GM18858 (cell line): Measurements from ENCODE around the gene CLOCK.

Experiments used
- ATAC-seq: cut with Tn5 transposase; IDR thresholded peaks from one replicate; pipeline ENCODE4 v1.9.1; 2021; ENCODE audit not compliant: unreplicated experiment

Gene CLOCK

DNA sequence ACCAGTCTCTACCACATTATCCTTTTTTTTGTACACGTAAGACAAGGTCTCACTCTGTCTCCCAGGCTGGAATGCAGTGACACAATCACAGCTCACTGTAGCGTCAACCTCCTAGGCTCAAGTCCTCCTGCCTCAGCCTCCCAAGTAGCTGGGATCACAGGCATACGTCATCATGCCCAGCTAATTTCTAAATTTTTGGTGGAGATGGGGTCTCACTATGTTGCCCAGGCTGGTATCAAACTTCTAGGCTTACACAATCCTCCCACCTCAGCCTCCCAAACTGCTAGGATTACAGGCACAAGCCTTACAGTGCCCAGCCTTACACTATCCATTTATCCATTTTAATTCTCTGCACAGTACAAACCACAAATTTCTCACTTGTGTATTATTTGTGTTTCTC is 58.0 kb downstream of the CLOCK start:
- ATAC-seq: no peak

DNA sequence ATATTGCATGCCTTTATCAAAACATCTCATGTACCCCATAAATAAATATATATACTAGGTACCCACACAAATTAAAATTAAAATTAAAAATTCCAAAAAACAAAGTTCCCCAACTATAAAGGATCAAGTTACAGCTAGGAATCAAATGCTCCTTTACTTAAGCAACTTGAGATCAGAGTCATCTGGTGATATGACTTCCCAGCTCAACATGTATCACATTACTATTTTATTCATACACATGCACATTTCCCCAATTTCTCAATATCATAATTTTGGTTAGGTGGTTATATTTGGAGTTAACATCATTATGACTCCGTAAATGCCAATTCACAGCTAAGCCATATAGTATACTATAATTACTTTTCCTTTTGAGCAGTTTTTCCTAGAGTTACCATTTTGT is 60.9 kb downstream of the CLOCK start:
- no peak for ATAC-seq

DNA sequence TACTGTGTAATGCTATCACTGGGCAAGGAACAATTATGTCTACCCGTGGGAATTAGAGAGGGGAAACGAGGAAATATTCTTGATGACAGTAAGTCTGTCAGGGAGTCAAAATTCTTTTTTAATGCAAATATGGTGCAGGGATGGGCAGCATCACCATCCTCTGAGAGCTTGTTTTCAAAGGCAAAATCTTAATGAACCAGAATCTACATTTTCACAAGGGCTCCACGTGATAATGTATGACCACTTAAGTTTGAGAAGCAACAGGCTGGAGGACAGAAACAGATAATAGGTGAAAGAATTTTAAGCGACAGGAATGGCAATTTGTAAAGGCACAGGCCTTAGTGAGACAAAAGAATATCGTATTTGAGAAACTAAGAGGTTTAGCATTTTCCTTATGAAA is 63.4 kb downstream of the CLOCK start:
- no peak for ATAC-seq

DNA sequence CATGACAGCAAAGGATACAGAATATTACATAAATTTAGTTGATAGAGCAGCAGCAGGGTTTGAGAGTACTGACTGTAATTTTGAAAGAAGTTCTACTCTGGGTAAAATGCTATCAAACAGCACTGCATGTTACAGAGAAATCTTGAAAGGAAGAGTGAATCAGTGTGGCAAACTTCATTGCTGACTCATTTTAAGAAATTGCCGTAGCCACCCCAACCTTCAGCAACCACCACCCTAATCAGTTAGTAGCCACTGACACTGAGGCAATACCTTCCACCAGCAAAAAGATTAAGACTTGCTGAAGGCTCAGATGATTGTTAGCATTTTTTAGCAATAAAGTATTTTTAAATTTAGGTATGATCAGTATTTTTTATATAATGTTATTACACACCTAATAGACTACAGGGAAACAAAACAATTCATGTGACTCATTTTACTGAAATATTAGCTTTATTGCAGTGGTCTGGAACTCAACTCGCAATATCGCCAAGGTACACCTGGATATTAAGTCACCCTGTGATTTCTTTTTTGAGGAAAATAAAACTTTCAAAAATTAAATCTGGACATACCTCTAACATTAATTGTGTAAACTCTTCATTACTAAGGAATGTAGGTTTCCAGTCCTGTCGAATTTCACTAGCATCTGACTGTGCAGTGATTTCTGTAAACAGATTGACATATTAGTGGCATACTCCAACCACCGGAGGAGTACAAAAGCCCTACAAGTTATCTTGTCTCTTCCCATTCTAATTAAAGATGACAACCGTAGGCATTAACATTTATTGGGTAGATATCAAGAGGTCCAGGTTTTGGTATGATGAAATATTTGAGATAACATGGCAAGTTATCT is 71.1 kb downstream of the CLOCK start:
- no peak for ATAC-seq

DNA sequence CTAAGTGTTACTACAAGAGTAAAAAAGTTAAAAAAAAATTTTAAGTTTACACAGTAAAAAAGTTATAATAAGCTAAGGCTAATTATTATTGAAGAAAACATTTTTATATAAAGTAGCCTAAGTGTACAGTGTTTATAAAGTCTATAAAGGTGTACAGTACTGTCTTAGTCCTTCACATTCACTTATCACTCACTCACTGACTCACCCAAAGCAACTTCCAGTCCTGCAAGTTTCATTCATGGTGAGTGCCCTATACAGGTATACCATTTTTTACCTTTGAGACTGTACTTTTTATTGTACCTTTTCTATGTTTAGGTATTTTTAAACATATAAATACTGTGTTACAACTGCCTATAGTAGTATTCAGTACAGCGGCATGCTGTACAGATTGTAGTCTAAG is 76.7 kb downstream of the CLOCK start:
- no peak for ATAC-seq

DNA sequence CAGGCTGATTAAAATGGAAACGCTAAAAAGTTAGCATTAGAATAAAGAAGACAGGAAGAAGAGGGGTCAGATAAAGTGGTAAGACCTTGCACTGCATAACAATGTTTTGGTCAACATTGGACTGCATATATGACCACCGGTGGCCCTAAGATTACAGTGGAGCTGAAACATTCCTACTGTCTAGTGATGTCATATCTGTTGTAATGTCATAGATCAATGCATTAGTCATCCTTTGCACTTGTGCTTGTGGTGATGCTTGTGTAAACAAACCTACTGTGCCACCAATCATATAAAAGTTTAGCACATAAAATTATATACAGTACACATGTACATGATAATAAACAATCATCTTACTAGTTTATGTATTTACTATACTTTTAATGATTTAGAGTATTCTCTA is 78.0 kb downstream of the CLOCK start:
- ATAC-seq: no peak

DNA sequence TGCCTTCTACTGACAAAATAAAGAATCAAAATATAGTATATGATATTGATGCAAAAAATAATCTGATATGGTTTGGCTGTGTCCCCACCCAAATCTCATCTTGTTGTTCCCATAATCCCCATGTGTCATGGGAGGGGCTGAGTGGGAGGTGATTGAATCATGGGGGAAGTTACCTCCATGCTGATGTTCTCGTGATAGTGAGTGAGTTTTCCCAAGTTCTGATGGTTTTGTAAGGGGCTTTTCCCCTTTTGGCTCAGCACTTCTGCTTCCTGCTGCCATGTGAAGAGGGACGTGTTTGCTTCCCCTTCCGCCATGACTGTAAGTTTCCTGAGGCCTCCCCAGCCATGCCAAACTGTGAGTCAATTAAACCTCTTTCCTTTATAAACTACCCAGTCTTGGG is 80.7 kb downstream of the CLOCK start:
- ATAC-seq: no peak

DNA sequence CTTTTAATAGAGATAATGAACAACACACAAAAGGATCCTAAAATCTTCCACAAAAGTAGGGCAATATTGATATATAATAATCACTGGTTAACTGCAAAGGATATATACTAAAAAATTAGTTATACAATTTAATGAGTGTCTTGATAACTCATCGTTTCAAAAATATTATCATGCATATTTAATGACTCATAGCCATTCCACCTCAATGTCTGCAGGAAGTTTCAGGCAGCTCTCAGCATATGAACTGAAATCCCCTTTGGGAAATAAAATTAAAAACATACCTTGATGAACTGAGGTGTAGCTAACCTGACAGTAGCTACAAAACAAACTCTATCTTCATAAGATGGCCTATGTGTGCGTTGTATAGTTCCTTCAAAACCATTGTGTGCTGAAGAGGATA is 88.1 kb downstream of the CLOCK start:
- no peak for ATAC-seq

DNA sequence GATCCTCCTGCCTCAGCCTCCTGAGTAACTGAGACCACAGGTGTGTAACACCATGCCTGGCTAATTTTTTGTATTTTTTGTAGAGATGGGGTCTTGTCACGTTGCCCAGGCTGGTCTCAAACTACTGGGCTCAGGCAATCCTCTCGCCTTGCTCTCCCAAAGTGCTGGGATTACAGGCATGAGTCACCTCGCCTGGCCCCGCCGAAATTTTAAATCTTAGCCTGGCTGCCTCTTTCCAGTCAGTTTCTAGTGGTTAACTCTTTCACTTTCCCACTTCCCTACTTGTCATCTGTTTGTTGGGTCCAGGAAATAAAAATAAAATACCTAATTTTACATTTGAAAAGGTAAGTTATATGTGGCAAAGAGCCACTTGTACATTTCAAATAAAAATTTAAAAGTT is 88.5 kb downstream of the CLOCK start:
- no peak for ATAC-seq

DNA sequence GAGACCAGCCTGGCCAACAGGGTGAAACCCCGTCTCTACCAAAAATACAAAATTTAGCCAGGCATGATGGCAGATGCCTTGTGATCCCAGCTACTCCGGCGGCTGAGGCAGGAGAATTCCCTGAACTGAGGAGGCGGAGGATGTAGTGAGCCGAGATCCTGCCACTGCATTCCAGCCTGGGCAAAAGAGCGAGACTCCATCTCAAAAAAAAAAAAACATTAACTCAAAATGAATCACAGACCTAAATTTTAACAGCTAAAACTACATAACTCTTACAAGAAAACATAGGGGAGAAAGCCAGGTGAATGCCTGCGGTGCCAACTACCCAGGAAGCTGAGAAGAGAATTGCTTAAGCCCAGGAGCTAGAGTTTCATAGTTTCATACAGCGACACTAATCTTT is 96.1 kb downstream of the CLOCK start:
- ATAC-seq: no peak

DNA sequence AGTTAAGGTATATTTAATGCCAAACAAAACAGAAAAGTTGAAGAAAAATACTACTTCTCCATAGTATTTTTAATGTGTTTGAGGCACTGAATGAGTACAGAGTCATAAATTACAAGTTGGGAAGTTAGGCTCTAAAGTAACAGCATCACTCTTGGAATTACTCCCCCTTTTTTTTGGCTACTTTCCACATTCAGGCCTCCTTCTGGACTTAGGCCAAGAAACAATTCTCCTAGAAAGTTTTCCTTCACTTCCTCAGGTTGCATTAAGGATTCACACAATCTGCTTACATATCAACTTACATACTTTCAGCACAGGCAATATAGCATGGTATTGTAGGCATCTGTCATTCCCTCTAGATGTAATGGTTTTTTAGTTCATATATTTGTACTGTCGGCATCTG is 98.9 kb downstream of the CLOCK start:
- no peak for ATAC-seq

DNA sequence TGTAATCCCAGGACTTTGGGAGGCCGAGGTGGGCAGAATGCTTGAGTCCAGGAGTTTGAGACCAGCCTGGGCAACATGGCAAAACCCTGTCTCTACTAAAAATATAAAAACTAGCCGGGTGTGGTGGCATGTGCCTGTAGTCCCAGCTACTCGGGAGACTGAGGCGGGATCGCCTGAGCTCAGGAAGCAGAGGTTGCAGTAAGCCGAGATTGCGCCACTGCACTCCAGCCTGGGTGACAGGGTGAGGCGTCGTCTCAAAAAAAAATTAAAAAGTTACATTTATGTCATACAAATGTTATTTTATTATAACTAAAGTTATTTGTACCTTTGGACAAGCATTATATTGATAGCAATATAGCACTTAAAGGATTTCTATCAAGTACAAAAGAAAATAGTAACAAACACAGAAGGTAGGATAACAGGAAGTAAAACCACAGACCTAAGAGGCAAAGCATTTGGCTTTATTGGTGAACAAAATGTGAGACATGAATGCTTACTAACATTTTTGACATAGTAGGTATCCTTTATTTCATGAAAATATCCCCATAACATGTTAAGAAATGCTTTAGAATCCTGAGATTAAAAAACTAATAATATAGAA is 99.5 kb downstream of the CLOCK start:
- ATAC-seq: no peak

DNA sequence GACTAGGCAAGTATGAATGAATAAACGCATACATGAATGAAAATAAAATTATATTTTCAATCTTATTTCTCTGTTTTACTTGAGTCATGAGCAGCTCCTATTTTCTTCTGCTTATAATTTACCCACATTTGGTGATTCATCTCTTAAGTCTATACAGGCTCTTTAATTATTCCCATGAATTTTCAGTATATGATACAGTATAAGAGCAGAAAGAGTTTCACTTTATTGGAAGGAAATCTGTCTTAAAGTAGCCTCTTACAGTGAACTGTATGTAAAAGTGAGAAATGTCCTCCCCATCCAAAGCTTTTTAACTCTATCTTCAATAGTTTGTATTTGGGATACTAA is 100.2 kb downstream of the CLOCK start:
- no peak for ATAC-seq

DNA sequence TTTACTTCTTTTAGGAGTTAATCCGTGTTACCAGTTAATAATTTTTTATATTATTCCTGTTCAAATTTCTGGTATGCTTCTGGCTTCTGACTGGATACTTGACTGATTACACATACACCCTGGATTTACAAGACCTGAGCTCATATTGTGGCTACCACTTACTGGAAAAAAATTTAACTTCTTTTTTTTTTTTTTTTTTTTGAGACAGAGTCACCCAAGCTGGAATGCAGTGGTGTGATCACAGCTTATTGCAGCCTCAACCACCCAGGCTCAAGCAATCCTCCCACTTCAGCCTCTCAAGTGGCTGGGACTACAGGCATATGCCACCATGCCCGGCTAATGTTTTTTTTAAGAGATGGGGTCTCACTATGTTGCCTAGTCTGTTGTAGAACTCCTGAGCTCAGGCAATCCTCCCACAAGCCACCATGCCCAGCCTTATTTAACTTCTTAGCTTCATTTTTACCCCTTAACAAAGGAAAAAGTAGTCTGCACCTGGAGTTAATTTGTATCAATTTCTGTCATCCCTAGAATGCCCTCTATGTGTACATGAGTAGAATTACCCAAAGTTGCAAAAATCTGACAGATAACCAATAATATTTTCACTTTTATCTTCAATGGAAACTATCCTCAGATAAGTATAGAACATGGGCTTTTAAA is 100.7 kb downstream of the CLOCK start:
- no peak for ATAC-seq

DNA sequence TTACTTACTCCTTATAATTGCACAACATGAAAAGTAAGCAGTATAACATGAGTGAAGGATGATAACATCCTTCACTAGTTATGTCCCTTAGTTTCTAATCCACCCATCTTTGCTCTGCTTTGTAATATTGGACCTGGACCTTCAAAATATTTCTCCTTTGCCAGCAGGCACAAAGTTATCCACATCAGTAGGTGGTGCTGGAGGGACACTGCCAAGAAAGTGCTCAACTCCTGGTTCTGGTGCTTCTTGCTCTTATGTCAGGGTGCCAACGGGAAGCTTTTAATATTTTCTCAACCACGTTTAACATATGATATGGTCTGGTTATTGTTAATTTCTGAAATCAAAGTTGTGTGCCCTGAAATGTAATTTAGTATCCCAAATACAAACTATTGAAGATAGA is 101.9 kb downstream of the CLOCK start:
- no peak for ATAC-seq

DNA sequence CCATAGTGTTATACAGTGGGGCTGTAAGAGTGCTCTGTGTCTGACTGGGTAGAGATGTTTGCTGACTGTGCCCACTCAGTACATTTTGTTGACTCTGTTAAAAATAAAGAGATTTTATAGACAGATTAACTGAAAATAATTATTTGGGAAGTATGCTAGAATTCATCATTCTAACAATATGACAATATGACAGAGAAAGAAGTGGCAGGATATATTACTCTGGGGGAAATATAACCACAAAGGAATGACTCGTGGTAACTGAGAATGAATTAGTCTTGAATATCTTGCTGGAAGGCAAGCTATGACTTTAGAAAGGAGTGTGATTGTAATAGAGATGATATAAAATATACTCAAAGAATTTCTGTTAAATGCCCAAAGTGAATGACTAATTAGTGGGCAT is 104.2 kb downstream of the CLOCK start:
- ATAC-seq: no peak

DNA sequence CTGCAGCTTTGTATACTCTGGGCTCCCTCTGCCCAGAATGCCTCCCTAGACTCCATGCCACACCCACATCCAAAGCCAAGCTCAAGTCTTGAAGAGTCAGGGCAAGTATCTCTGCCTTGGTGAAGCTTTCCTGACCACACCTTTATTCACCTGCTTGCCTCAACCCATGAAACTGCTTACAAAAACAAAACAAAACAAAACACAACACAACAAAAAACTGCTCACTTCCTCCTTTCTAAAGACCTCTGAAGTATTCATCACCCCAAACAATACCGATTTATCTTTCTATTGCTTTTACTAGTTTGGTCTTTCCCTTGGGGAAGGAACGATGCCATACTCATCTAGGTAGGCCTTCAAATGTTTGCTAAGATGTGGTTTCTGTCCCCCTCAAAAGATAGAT is 105.9 kb downstream of the CLOCK start:
- ATAC-seq: no peak

DNA sequence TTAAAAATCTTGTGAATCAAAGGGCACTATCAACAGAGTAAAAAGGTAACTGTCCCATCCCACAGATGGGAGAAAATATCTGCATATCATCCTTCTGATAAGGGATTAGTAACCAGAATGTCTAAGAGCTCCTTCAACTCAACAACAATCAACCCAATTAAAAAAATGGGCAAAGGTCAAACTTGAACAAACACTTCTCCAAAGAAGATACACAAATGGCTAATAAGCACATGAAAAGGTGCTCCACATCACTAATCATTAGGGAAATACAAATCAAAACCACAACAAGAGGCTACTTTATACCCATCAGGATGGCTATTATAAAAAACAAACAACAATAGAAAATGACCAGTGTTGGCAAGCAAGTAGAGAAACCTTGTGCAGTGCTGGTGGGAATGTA is 107.7 kb downstream of the CLOCK start:
- no peak for ATAC-seq

DNA sequence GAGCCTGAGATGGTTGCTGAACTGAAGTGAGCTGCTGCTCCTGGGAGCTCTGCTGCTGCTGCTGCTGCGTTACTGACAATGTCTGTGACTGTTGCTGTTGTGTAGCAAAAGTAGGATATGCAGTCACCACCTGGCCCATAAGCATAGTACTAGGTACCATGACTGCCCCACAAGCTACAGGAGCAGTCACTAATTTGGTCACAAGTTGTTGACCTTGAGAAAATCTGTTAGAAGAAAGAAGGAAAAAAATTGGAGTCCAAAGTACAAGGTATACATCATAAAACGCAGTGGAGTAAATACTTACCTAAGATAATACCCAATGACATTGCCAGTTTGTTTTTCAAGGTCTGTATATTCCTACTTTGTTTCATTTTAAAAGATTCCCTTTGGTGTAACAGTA is 108.4 kb downstream of the CLOCK start:
- no peak for ATAC-seq

DNA sequence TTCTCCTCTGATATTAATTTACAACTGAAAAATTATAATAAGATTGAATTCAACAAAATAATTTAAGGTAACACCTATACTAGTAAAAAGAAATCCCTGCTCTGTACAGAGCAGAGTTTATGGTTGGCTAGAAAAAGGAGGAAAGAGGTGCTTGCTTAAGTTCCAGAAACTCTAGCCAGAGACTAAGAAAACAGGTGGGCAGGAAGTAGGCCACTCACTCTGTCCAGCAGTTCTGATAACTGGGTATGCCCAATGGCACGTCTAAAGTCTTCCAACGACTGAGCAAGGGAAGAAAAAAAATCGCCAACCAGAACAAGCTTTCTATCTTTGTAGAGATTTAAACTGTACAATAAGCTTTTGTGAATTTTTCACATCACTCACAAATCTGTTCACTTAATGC is 108.9 kb downstream of the CLOCK start:
- no peak for ATAC-seq

DNA sequence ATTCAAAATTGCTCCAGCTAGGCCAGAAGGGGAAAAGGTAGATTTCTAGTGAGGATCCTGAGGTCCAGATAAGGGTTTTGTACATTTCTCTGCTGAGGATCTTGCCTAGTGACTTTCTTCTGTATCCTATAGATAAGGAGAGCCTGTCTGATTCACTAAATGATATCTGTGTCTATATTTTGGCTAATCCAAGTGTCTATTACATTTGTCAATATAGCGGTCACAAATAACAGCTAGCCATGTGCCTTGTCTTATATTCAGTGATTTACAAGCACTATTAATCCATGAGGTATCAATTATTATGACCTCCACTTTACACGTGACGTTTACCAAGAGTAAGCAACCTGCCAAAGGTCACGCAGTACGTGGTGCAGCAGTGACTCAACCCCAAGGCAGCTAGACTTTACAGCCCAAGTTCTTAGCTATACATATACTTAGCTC is 109.3 kb downstream of the CLOCK start:
- no peak for ATAC-seq

DNA sequence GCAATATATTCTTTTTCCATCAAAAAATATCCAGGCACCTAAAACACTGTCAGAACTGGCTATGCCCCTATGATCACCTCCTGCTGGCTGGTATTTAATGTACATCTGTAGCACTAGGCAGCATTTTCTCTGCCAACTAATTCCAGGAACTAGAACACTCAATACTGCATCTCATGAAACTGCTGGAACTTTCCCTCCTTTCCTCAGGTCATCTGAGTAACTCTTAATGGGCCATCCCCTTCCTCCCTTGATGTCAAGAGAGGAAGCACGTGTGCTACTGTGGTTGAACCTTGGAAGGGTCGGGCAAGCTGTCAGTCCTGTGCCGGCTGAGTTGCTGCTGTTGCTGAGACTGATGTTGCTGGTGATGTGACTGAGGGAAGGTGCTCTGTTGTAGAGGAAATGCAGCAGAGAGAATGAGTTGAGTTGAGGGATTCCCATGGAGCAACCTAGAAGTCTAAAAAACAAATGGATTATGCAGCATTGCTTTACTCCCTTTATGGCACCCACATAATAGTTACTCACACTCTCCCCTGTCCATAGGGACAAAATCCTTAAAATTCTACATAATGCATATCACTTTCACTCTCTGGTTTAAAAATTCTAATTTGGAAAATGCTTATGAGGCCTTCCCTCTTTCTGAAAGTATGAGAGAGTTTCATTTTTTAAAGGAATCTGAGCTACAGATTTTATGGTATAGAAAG is 111.4 kb downstream of the CLOCK start:
- ATAC-seq: peak; percentile 78
